Aorta (tissue), 5 donors: ENCODE results near the gene DNA2. TPM values are rescaled to one million over a fixed set of nuclear protein-coding genes. Genes with fewer than 3 reads are reported as not detected.

Experiments
- ATAC-seq: fragments of 200-7000 bp; cut with Tn5 transposase; one replicate; pipeline ENCODE4 v1.9.1; 2022; ENCODE audit warnings: moderate library complexity; ENCODE audit not compliant: low FRiP score
- DNase-seq, 2 donors: peaks; one replicate each; pipeline ENCODE4 v3.0.0-alpha.2; 2020
- H3K27ac ChIP-seq, 2 donors: one replicate each; pipeline ENCODE4 v1.5.1; 2013; ENCODE audit warnings: low read length in 2 of 2, mild to moderate bottlenecking in 2 of 2, moderate library complexity in 2 of 2, control low read depth in 1 of 2, inconsistent platforms in 1 of 2, low read depth in 1 of 2
- H3K27me3 ChIP-seq, 2 donors: one replicate each; pipeline ENCODE4 v1.6.1; 2013; ENCODE audit warnings: control low read depth in 1 of 2, low read length in 1 of 2, mild to moderate bottlenecking in 1 of 2, moderate library complexity in 1 of 2; ENCODE audit not compliant: insufficient read depth in 2 of 2, control insufficient read depth in 1 of 2
- H3K36me3 ChIP-seq, 2 donors: one replicate each; pipeline ENCODE4 v1.6.1; 2013; ENCODE audit warnings: control low read depth in 1 of 2, low read length in 1 of 2, mild to moderate bottlenecking in 1 of 2; ENCODE audit not compliant: insufficient read depth in 2 of 2, control insufficient read depth in 1 of 2
- H3K4me1 ChIP-seq, 2 donors: one replicate each; pipeline ENCODE4 v1.6.1; 2013; ENCODE audit warnings: low read length in 2 of 2, control low read depth in 1 of 2, mild to moderate bottlenecking in 1 of 2, moderate library complexity in 1 of 2; ENCODE audit not compliant: insufficient read depth in 2 of 2, control insufficient read depth in 1 of 2
- H3K4me3 ChIP-seq, 2 donors: one replicate each; pipeline ENCODE4 v1.5.1; 2013; ENCODE audit warnings: low read length in 2 of 2, control low read depth in 1 of 2, mild to moderate bottlenecking in 1 of 2
- H3K9me3 ChIP-seq: one replicate; pipeline ENCODE4 v1.6.1; 2013; ENCODE audit warnings: mild to moderate bottlenecking, low read length; ENCODE audit not compliant: control insufficient read depth
- WGBS, 2 donors: extraction: QIAGEN DNeasy Blood & Tissue Kit; methylation state at CpG; one replicate each; pipeline ENCODE4 v1.1.7; 2013; 5-methylcytosine and 5-hydroxymethylcytosine counted together
- intact Hi-C, 2 donors: fragments of 100-400 bp; cut with DNase I; formaldehyde crosslinking; loops; one replicate each; pipeline versions ENCODE4 v1.14.2 to v1.15.0; 2022
- polyA plus RNA-seq, 2 donors: library from polyadenylated mRNA; stranded (reverse); fragments of 200-250 nt; gene quantifications; one replicate each; pipeline ENCODE4 v1.2.3, GENCODE V29; 2013
- total RNA-seq, 2 donors: library from RNA; stranded (reverse); fragmentation: NEBNext Ultra II Directional; extraction: Animal tissue kit (Norgen Biotek cat#: 25700); gene quantifications; one replicate each; pipeline ENCODE4 v1.2.1, GENCODE V29; 2021
- donor health status: healthy with polysubstance abuse.
- donor health status: Bipolar disorder and iron deficiency.
- donor health status: DM: no; HTN: no; CAD: no.
- donor health status: DM: no; HTN: no; CAD: no.
- donor health status: DM: yes; HTN: yes; CAD: no.

Gene DNA2
- total and polyA plus RNA-seq, 4 donors: 0.64 to 5.9 (median 3.2) TPM

GRCh38 chr10:68501691-68502090, 29.9 kb upstream of the DNA2 start:
- DNase-seq (no peak), ATAC-seq (no peak)
- no peak overlapping the region for H3K4me3 ChIP-seq
- H3K27ac ChIP-seq: no peak overlapping the region
- intact Hi-C loops: no loop called here
- no peaks in the 10 kb centered on the region for H3K9me3 ChIP-seq
- peaks cover 0 to 1% of the 10 kb centered on the region in 2 donors for H3K4me1 ChIP-seq
- H3K36me3 ChIP-seq: peaks cover 3% of the 10 kb centered on the region in 2 donors
- 33 to 38% methylated on average over 7 of the region's 7 CpGs for WGBS, 2 donors
- no peaks in the 10 kb centered on the region for H3K27me3 ChIP-seq

DNA sequence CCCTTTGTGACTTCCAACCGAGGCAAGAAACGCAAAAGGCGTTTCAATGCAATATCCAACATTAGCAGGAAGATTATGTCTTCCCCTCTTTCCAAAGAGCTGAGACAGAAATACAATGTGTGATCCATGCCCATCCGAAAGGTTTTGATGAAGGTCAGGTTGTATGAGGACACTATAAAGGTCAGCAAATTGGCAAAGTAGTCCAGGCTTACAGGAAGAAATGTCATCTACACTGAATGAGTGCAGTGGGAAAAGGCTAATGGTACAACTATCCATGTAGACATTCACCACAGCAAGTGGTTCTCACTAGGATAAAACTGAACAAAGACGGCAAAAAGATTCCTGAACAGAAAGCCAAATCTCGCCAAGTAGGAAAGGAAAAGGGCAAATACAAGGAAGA, 27.8 kb upstream of the DNA2 start:
- no peak overlapping the region for H3K27ac ChIP-seq
- intact Hi-C loops: no loop called here
- DNase-seq (no peak), ATAC-seq (no peak)
- H3K27me3 ChIP-seq: no peaks in the 10 kb centered on the region
- WGBS, 2 donors: 94 to 96% methylated on average over 6 of the region's 6 CpGs
- peaks cover 2 to 3% of the 10 kb centered on the region in 2 donors for H3K36me3 ChIP-seq
- H3K4me1 ChIP-seq: peaks cover 0 to 1% of the 10 kb centered on the region in 2 donors
- H3K9me3 ChIP-seq: no peaks in the 10 kb centered on the region
- H3K4me3 ChIP-seq: no peak overlapping the region

GRCh38 chr10:68496072-68496471, 24.3 kb upstream of the DNA2 start:
- ATAC-seq: no peak
- peaks cover 2 to 4% of the 10 kb centered on the region in 2 donors for H3K36me3 ChIP-seq

GRCh38 chr10:68492118-68492517, 20.3 kb upstream of the DNA2 start:
- DNase-seq (no peak), ATAC-seq (no peak)
- Histone ChIP-seq H3K4me3 (no peak overlapping the region), H3K27me3 (no peaks in the 10 kb centered on the region), H3K36me3 (peaks cover 0 to 2% of the 10 kb centered on the region in 2 donors), H3K27ac (no peak overlapping the region), H3K4me1 (no peaks in the 10 kb centered on the region), H3K9me3 (no peaks in the 10 kb centered on the region)
- intact Hi-C loops: no loop called here
- WGBS, 2 donors: 78 to 86% methylated on average over 2 of the region's 2 CpGs

More at GRCh38 chr10:68496072-68496471, 24.3 kb upstream of the DNA2 start:
- WGBS, 2 donors: 20 to 31% methylated on average over 2 of the region's 2 CpGs
- Histone ChIP-seq H3K27me3 (no peaks in the 10 kb centered on the region), H3K9me3 (no peaks in the 10 kb centered on the region), H3K4me3 (no peak overlapping the region), H3K27ac (no peak overlapping the region), H3K4me1 (peaks cover 0 to 1% of the 10 kb centered on the region in 2 donors)
- intact Hi-C loops: no loop called here
- DNase-seq: no peak

- WGBS, 2 donors: 90 to 96% methylated on average over 3 of the region's 3 CpGs
- ATAC-seq: no peak
- peaks cover 0 to 4% of the 10 kb centered on the region in 2 donors for H3K36me3 ChIP-seq
Measured at GRCh38 chr10:68489919-68490318, 18.1 kb upstream of the DNA2 start.

GRCh38 chr10:68474021-68474420, 2.2 kb upstream of the DNA2 start:
- Histone ChIP-seq H3K27ac (no peak overlapping the region), H3K4me3 (no peak overlapping the region), H3K4me1 (no peaks in the 10 kb centered on the region), H3K36me3 (no peaks in the 10 kb centered on the region), H3K9me3 (no peaks in the 10 kb centered on the region), H3K27me3 (no peaks in the 10 kb centered on the region)
- ATAC-seq (no peak), DNase-seq (no peak)
- 56 to 61% methylated on average over 3 of the region's 3 CpGs for WGBS, 2 donors
- intact Hi-C loops: no loop called here

More at GRCh38 chr10:68489919-68490318, 18.1 kb upstream of the DNA2 start:
- Histone ChIP-seq H3K4me1 (no peaks in the 10 kb centered on the region), H3K27ac (no peak overlapping the region), H3K9me3 (no peaks in the 10 kb centered on the region), H3K27me3 (no peaks in the 10 kb centered on the region), H3K4me3 (no peak overlapping the region)
- DNase-seq: no peak
- intact Hi-C loops: no loop called here

- ATAC-seq: no peak
- Histone ChIP-seq H3K36me3 (no peaks in the 10 kb centered on the region), H3K27me3 (no peaks in the 10 kb centered on the region), H3K4me1 (no peaks in the 10 kb centered on the region), H3K4me3 (peak overlapping the region in 1 of 2 donors; percentile 85), H3K27ac (no peak overlapping the region), H3K9me3 (no peaks in the 10 kb centered on the region)
- intact Hi-C loops: no loop called here
- whole genome bisulfite sequencing, 2 donors: 1 to 2% methylated on average over 14 of the region's 14 CpGs
- DNase-seq: no peak
Measured at GRCh38 chr10:68471063-68471585, 649 bp downstream of the DNA2 start.

GRCh38 chr10:68470300-68470699, 1.5 kb downstream of the DNA2 start:
- Histone ChIP-seq H3K9me3 (no peaks in the 10 kb centered on the region), H3K4me3 (no peak overlapping the region)
- WGBS, 2 donors: 37 to 55% methylated on average over 6 of the region's 6 CpGs

GRCh38 chr10:68469838-68470237, 1.9 kb downstream of the DNA2 start:
- no peaks in the 10 kb centered on the region for H3K4me1 ChIP-seq
- no peaks in the 10 kb centered on the region for H3K9me3 ChIP-seq
- intact Hi-C loops: no loop called here
- WGBS, 2 donors: 91 to 92% methylated on average over 4 of the region's 4 CpGs
- no peak overlapping the region for H3K4me3 ChIP-seq
- DNase-seq (no peak), ATAC-seq (no peak)
- no peaks in the 10 kb centered on the region for H3K36me3 ChIP-seq
- no peaks in the 10 kb centered on the region for H3K27me3 ChIP-seq
- no peak overlapping the region for H3K27ac ChIP-seq

More at GRCh38 chr10:68470300-68470699, 1.5 kb downstream of the DNA2 start:
- Histone ChIP-seq H3K27ac (no peak overlapping the region), H3K36me3 (no peaks in the 10 kb centered on the region), H3K27me3 (no peaks in the 10 kb centered on the region), H3K4me1 (no peaks in the 10 kb centered on the region)
- DNase-seq (no peak), ATAC-seq (no peak)
- intact Hi-C loops: no loop called here
